IMR-90 (cell line): ENCODE measurements around the gene BTNL2. TPM values are rescaled to one million over a fixed set of nuclear protein-coding genes. Genes with fewer than 3 reads are reported as not detected.

ENCODE experiments used
- ATAC-seq: fragments of 200-7000 bp; cut with Tn5 transposase; 2 replicates; pipeline ENCODE4 v1.9.1; 2020; ENCODE audit warnings: low read depth, mild to moderate bottlenecking, moderate library complexity
- BruUV-seq: library from RNA; stranded (reverse); fragments of 400-500 nt; replicated peaks from 2 replicates; lab custom pipeline; 2021; lab: Mats Ljungman, UMichigan
- CTCF ChIA-PET: fragments of 300-600 bp; formaldehyde crosslinking; extraction: SDS; loops from one replicate; lab custom pipeline; 2021; ENCODE audit warnings: antibody characterized with exemption; lab: Yijun Ruan, JAX
- POLR2A ChIA-PET: fragments of 300-600 bp; sonication (Branson Sonifier 250); formaldehyde crosslinking; loops from one replicate; lab custom pipeline; 2022; ENCODE audit warnings: antibody characterized with exemption; ENCODE audit not compliant: unreplicated experiment; lab: Charles Lee
- DNase-seq: peaks from one replicate; pipeline ENCODE4 v3.0.0; 2013
- H2AFZ ChIP-seq: replicated peaks from 2 replicates; pipeline ENCODE3; 2013; ENCODE audit warnings: low read length, mild to moderate bottlenecking; ENCODE audit not compliant: poor library complexity
- H2AK5ac ChIP-seq: 2 replicates; pipeline ENCODE4 v1.6.1; 2013; ENCODE audit warnings: low read depth, low read length, inconsistent platforms
- H2AK9ac ChIP-seq: replicated peaks from 2 replicates; pipeline ENCODE3; 2013; ENCODE audit warnings: mild to moderate bottlenecking, low read depth, low read length, moderate library complexity; ENCODE audit not compliant: poor library complexity
- H2BK120ac ChIP-seq: 2 replicates; pipeline ENCODE4 v1.6.1; 2013; ENCODE audit warnings: low read depth, low read length, inconsistent platforms
- H2BK15ac ChIP-seq: 3 replicates; pipeline ENCODE4 v1.6.1; 2013; ENCODE audit warnings: low read depth, low read length, inconsistent platforms
- H2BK20ac ChIP-seq: 2 replicates; pipeline ENCODE4 v1.6.1; 2013; ENCODE audit warnings: low read depth, mild to moderate bottlenecking, inconsistent platforms, low read length, moderate library complexity
- H2BK5ac ChIP-seq: 2 replicates; pipeline ENCODE4 v1.6.1; 2013; ENCODE audit warnings: mild to moderate bottlenecking, low read depth, low read length, inconsistent platforms; ENCODE audit not compliant: poor library complexity, severe bottlenecking
- H3K14ac ChIP-seq: replicated peaks from 2 replicates; pipeline ENCODE4 v1.6.1; 2013; ENCODE audit warnings: low read depth, low read length, inconsistent platforms
- H3K18ac ChIP-seq: 2 replicates; pipeline ENCODE4 v1.6.1; 2013; ENCODE audit warnings: low read depth, low read length, control low read depth
- H3K23ac ChIP-seq: 2 replicates; pipeline ENCODE4 v1.6.1; 2013; ENCODE audit warnings: low read depth, low read length, inconsistent platforms
- H3K27ac ChIP-seq: 2 replicates; pipeline ENCODE4 v1.5.1; 2013; ENCODE audit warnings: mild to moderate bottlenecking, control low read depth, low read length; ENCODE audit not compliant: insufficient read depth
- H3K27me3 ChIP-seq: 2 replicates; pipeline ENCODE4 v1.6.1; 2013; ENCODE audit warnings: low read length; ENCODE audit not compliant: control insufficient read depth, insufficient read depth
- H3K36me3 ChIP-seq: 2 replicates; pipeline ENCODE4 v1.6.1; 2013; ENCODE audit warnings: low read length, mixed read lengths; ENCODE audit not compliant: control insufficient read depth, insufficient read depth
- H3K4ac ChIP-seq: 2 replicates; pipeline ENCODE4 v1.6.1; 2013; ENCODE audit warnings: low read depth, low read length, inconsistent platforms
- H3K4me1 ChIP-seq: 2 replicates; pipeline ENCODE4 v1.6.1; 2013; ENCODE audit warnings: low read length, mixed read lengths; ENCODE audit not compliant: control insufficient read depth, insufficient read depth
- H3K4me2 ChIP-seq: 2 replicates; pipeline ENCODE4 v1.6.1; 2013; ENCODE audit warnings: low read depth, mild to moderate bottlenecking, control low read depth, low read length, moderate library complexity
- H3K4me3 ChIP-seq: 2 replicates; pipeline ENCODE4 v1.5.1; 2013; ENCODE audit warnings: low read depth, mild to moderate bottlenecking, control low read depth, low read length, moderate library complexity; ENCODE audit not compliant: insufficient read depth
- H3K56ac ChIP-seq: 2 replicates; pipeline ENCODE4 v1.6.1; 2013; ENCODE audit warnings: low read length, inconsistent platforms; ENCODE audit not compliant: insufficient read depth; ENCODE audit errors: extremely low read depth
- H3K79me1 ChIP-seq, 2 experiments: 2 replicates each; pipeline ENCODE4 v1.6.1; 2013; ENCODE audit warnings: low read length in 2 of 2, inconsistent platforms in 1 of 2, low read depth in 1 of 2
- H3K9ac ChIP-seq: 2 replicates; pipeline ENCODE4 v1.6.1; 2013; ENCODE audit warnings: low read depth, low read length, control low read depth
- H3K9me1 ChIP-seq: 2 replicates; pipeline ENCODE4 v1.6.1; 2013; ENCODE audit warnings: low read length, inconsistent platforms; ENCODE audit not compliant: insufficient read depth
- H3K9me3 ChIP-seq: 2 replicates; pipeline ENCODE4 v1.6.1; 2013; ENCODE audit warnings: low read length; ENCODE audit not compliant: control insufficient read depth, insufficient read depth
- H4K20me1 ChIP-seq: 2 replicates; pipeline ENCODE4 v1.6.1; 2013; ENCODE audit warnings: low read length, inconsistent platforms; ENCODE audit not compliant: insufficient read depth
- H4K5ac ChIP-seq: 2 replicates; pipeline ENCODE4 v1.6.1; 2013; ENCODE audit warnings: mild to moderate bottlenecking, low read depth, low read length, control low read depth
- H4K8ac ChIP-seq, 2 experiments: 2 replicates each; pipeline ENCODE4 v1.6.1; 2013; ENCODE audit warnings: low read depth in 2 of 2, low read length in 2 of 2, control low read depth in 1 of 2, inconsistent platforms in 1 of 2
- H4K91ac ChIP-seq: 2 replicates; pipeline ENCODE4 v1.6.1; 2013; ENCODE audit warnings: low read depth, low read length, inconsistent platforms; ENCODE audit not compliant: insufficient read depth
- BHLHE40 ChIP-seq: fragments of 150-350 bp; IDR thresholded peaks from 2 replicates; pipeline ENCODE4 v1.6.1; 2016; ENCODE audit warnings: mild to moderate bottlenecking, low read depth, low read length
- CEBPB ChIP-seq: IDR thresholded peaks from 2 replicates; pipeline ENCODE4 v1.6.1; 2012; ENCODE audit warnings: low read depth, low read length, improper control_type of control experiment
- CHD1 ChIP-seq: IDR thresholded peaks from 2 replicates; pipeline ENCODE4 v1.6.1; 2012; ENCODE audit warnings: low read depth, low read length, improper control_type of control experiment
- CTCF ChIP-seq: conservative IDR thresholded peaks from 2 replicates; pipeline ENCODE4 v1.5.1; 2012; ENCODE audit warnings: mild to moderate bottlenecking, low read depth, low read length, improper control_type of control experiment
- ELK1 ChIP-seq: fragments of 150-350 bp; IDR thresholded peaks from 2 replicates; pipeline ENCODE4 v1.6.1; 2016; ENCODE audit warnings: low read depth, mild to moderate bottlenecking, low read length, moderate library complexity, borderline replicate concordance
- FOS ChIP-seq: fragments of 150-350 bp; IDR thresholded peaks from 2 replicates; pipeline ENCODE4 v1.6.1; 2016; ENCODE audit warnings: low read depth, low read length
- MAFK ChIP-seq: IDR thresholded peaks from 2 replicates; pipeline ENCODE4 v1.6.1; 2012; ENCODE audit warnings: low read depth, low read length, improper control_type of control experiment
- MAZ ChIP-seq: IDR thresholded peaks from 2 replicates; pipeline ENCODE4 v1.6.1; 2012; ENCODE audit warnings: low read depth, mild to moderate bottlenecking, low read length, improper control_type of control experiment, moderate library complexity, borderline replicate concordance
- MXI1 ChIP-seq: IDR thresholded peaks from 2 replicates; pipeline ENCODE4 v1.6.1; 2012; ENCODE audit warnings: low read depth, mild to moderate bottlenecking, low read length, moderate library complexity, borderline replicate concordance
- NFE2L2 ChIP-seq: fragments of 150-350 bp; IDR thresholded peaks from 2 replicates; pipeline ENCODE4 v1.6.1; 2016; ENCODE audit warnings: low read depth, mild to moderate bottlenecking, low read length
- POLR2A ChIP-seq: IDR thresholded peaks from 2 replicates; pipeline ENCODE4 v1.6.1; 2012; ENCODE audit warnings: mild to moderate bottlenecking, low read depth, low read length
- RAD21 ChIP-seq: IDR thresholded peaks from 2 replicates; pipeline ENCODE4 v1.6.1; 2012; ENCODE audit warnings: low read length, improper control_type of control experiment
- RCOR1 ChIP-seq: IDR thresholded peaks from 2 replicates; pipeline ENCODE4 v1.6.1; 2012; ENCODE audit warnings: mild to moderate bottlenecking, low read length, improper control_type of control experiment; ENCODE audit not compliant: insufficient replicate concordance
- RFX5 ChIP-seq: IDR thresholded peaks from 2 replicates; pipeline ENCODE4 v1.8.0; 2012; ENCODE audit warnings: low read depth, mild to moderate bottlenecking, low read length, moderate library complexity
- SMC3 ChIP-seq: fragments of 150-350 bp; IDR thresholded peaks from 2 replicates; pipeline ENCODE4 v1.6.1; 2016; ENCODE audit warnings: low read depth, mild to moderate bottlenecking, antibody characterized with exemption, low read length, moderate library complexity
- USF2 ChIP-seq: fragments of 150-350 bp; IDR thresholded peaks from 2 replicates; pipeline ENCODE4 v1.6.1; 2017; ENCODE audit warnings: mild to moderate bottlenecking, antibody characterized with exemption, low read length, low read depth
- WGBS, 2 experiments: methylation state at CpG; one replicate each; pipeline versions ENCODE4 v1.1.5 to v1.1.7; 2013; ENCODE audit warnings: missing lambda C conversion rate in 2 of 2; ENCODE audit not compliant: insufficient read length in 1 of 2; ENCODE audit errors: extremely low coverage in 2 of 2; 5-methylcytosine and 5-hydroxymethylcytosine counted together
- dilution Hi-C: fragments of 300-500 bp; cut with HindIII; formaldehyde crosslinking; loops from one replicate; pipeline ENCODE4 v1.14.3; 2018; ENCODE audit warnings: low sequenced_read_pairs; ENCODE audit not compliant: unreplicated experiment
- in situ Hi-C: fragments of 300-500 bp; cut with MboI; formaldehyde crosslinking; loops from 3 replicates; pipeline ENCODE4 v1.14.3; 2019; ENCODE audit warnings: low sequenced_read_pairs, inconsistent platforms, mixed read lengths
- intact Hi-C: fragments of 100-400 bp; cut with micrococcal nuclease; formaldehyde crosslinking; loops from 2 replicates; pipeline ENCODE4 v1.10.0; 2022
- polyA plus RNA-seq, 3 experiments: library from polyadenylated mRNA; depleted of rRNA; stranded (reverse); fragments of >200 nt; gene quantifications; 2 replicates each; pipeline ENCODE4 v1.2.3, GENCODE V29; 2012; ENCODE audit warnings: low replicate concordance in 1 of 3
- total RNA-seq: library from RNA; depleted of rRNA; stranded (reverse); fragments of >200 nt; gene quantifications from 2 replicates; pipeline ENCODE4 v1.2.3, GENCODE V29; 2012

The BTNL2 gene
- total and polyA plus RNA-seq, 2 of the 4 experiments (the other 2 are of a cell fraction): not detected

- no peak overlapping the region for H2BK5ac ChIP-seq
- H2AK5ac ChIP-seq: no peak overlapping the region
- no peak overlapping the region for H3K4ac ChIP-seq
- H2AFZ ChIP-seq: no peak overlapping the region
- no peak overlapping the region for H2BK120ac ChIP-seq
- WGBS, 2 experiments: no CpG with 5 or more reads among the region's 1 CpG
- H3K4me3 ChIP-seq: no peak overlapping the region
- H4K5ac ChIP-seq: no peak overlapping the region
- no peak overlapping the region for H2BK20ac ChIP-seq
- H3K79me1 ChIP-seq: no peaks in the 10 kb centered on the region
- in situ Hi-C loops: no loop called here
- H3K36me3 ChIP-seq: no peaks in the 10 kb centered on the region
- ChIA-PET CTCF (interaction anchor here (1.3 kb wide), 1 partner anchor 14 kb away, joined by 4 read pairs; no protein-coding TSS in a partner anchor), POLR2A (no interaction called here)
- H2BK15ac ChIP-seq: no peak overlapping the region
- H3K14ac ChIP-seq: no peak overlapping the region
- no TSS peak for BruUV-seq
- TF ChIP-seq RAD21 (no peak), FOS (no peak), CTCF (no peak), CHD1 (no peak), USF2 (no peak), RFX5 (no peak), RCOR1 (no peak), MXI1 (no peak), SMC3 (no peak), BHLHE40 (no peak), ELK1 (no peak), POLR2A (no peak), CEBPB (no peak), NFE2L2 (no peak), MAFK (no peak), MAZ (no peak)
- H2AK9ac ChIP-seq: no peak overlapping the region
- no peak overlapping the region for H3K27ac ChIP-seq
- H3K27me3 ChIP-seq: no peaks in the 10 kb centered on the region; the same call in 1 of the 2 replicates
- no peaks in the 10 kb centered on the region for H4K20me1 ChIP-seq
- DNase-seq (no peak), ATAC-seq (no peak)
- no peak overlapping the region for H4K91ac ChIP-seq
- no peak overlapping the region for H3K9ac ChIP-seq
- H3K56ac ChIP-seq: no peak overlapping the region
- H3K4me2 ChIP-seq: no peak overlapping the region
- H3K4me1 ChIP-seq: no peaks in the 10 kb centered on the region
- H3K9me3 ChIP-seq: no peaks in the 10 kb centered on the region
- no peaks in the 10 kb centered on the region for H3K9me1 ChIP-seq
- no peak overlapping the region for H3K23ac ChIP-seq
- no peak overlapping the region for H3K18ac ChIP-seq
- dilution Hi-C loops: no loop called here
- no peak overlapping the region for H4K8ac ChIP-seq
- intact Hi-C loops: no loop called here
These were observed 20.2 kb upstream of the BTNL2 start for GRCh38 chr6:32427218-32427617.
